T47D (cell line): ENCODE measurements around the gene FNDC3B.

Experiments used
- DNase-seq, 2 experiments: peaks; one replicate each; pipeline versions ENCODE4 v3.0.0 to v3.0.0-alpha.2; 2011 to 2012; ENCODE audit warnings: low read depth in 1 of 2, low spot score in 1 of 2
- JUND ChIP-seq: IDR thresholded peaks from 2 replicates; pipeline ENCODE4 v1.6.1; 2012; ENCODE audit warnings: low read depth
- in situ Hi-C: cut with HindIII; loops from 2 replicates; pipeline ENCODE4 v1.10.0; 2016; ENCODE audit warnings: low sequenced_read_pairs, low pct_unique_long_range_greater_than_20kb

FNDC3B gene

DNA sequence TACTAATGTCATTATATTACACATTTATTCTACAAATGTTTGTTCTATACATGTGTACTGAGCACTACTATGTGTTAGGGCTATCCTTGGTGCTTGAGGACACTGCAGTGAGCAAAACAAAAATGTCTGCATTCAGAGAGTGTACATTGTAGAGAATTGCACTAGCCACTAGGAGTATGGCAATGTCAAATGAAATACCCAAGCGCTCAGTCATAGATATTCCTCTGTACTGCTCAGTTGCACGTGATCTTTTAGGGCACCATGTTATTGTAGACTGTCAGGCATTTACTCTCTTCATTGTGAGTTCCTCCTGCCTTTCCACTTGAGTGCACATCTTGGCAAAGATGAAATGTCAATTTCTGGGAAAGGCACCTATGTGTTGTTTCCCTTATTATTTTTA is 36.8 kb downstream of the FNDC3B start:
- in situ Hi-C loops, result no loop called here
- no peak for DNase-seq

DNA sequence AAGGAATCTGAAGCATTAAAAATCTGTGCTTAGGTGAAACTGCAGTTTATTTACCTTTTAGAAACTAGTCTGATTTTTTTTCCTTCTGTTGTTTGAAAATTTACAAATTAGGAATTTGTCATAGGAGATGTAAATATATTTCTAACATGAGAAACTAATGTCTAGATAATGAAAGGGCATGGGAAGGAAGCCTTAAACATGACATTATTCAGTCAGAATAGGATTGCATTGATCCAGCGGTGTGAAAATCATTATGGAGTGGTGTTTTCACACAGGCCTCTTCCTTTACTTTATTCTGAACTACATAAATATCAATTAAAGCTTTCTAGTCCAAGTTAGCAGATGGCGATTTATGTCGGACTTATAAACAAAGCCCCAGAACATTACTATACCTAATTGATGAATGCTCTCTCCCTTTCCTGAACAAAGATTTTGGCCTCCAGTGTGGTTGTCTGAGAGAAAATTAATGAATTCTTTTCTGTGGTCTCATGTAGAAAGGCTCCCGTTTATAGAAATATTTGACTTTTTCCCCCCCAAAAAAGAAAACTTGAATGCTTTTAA is 37.9 kb downstream of the FNDC3B start:
- in situ Hi-C loops, result no loop called here
- no peak for DNase-seq

More for the DNA sequence above, 36.8 kb downstream of the FNDC3B start:
- no peak for TF ChIP-seq JUND

DNA sequence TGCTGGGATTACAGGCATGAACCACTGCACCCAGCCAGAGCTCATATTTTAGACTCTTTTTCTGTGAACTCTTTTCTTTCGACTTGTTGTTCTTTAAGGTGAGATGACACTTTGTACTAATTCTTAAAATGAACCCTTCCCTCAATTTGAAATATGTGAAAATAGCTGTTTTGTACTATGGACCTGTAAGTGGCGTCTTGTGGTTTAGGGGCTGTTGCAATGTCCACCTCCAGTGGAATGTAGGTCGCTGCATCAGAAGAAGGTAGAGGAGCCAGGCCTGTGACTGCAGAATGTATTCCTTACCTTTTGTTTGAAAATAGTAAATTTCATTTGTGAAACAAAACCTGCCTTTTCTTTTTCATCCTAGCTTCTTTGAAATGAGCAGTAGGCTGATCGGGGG is 38.9 kb downstream of the FNDC3B start:
- no peak for TF ChIP-seq JUND
- in situ Hi-C loops, result no loop called here
- DNase-seq, result no peak

More for the DNA sequence above, 37.9 kb downstream of the FNDC3B start:
- no peak for TF ChIP-seq JUND

DNA sequence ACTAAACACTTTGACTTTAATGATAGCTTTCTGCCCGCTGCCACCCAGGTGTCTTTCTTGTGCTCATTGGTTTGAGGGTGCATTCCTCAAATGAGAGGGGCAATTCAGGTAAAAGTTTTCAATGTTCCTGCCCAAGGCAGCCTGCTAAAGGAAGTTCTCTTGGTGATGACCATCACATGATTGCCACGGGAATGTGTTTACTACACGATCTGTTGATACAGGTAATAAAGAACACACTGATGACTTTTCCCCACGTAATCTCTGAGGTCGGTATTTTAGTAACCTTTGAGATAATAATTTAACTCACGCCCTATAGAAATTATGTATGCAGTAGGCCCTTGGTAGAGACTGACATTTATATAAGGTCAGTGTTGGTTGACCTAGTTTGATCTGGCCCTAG is 39.3 kb downstream of the FNDC3B start:
- in situ Hi-C loops, result no loop called here
- no peak for DNase-seq
- no peak for TF ChIP-seq JUND

DNA sequence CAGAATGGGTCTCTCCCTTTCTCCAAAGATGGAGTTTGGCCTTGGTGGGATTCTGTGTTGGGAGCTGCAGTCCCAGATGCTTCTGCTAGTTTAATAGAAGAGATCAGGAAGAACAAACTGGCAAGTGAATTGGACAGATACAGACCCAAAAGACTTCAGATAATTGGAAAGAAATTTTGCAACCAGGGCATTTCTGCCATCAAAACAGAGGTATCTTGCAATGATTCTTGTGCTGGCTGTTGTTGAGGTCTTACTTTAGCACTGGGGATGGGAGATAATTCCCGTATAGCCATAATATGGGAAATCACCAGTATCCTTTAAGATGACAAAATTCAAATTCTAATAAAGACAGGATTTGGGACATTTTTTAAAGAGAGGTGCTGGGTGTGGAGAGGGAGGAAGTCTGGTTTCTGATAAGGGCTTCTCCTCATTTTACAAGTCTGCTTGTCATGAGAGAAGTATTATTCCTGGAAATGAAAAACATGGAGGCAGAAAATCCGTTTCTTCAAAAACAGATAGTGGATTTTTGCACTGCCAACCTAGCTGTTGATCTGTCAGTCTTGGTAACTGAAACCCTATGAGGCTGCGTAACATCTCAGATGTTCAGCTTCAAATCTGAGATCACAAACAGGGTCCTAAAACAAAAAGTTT is 40.1 kb downstream of the FNDC3B start:
- no peak for TF ChIP-seq JUND
- in situ Hi-C loops, result no loop called here
- DNase-seq, result no peak

DNA sequence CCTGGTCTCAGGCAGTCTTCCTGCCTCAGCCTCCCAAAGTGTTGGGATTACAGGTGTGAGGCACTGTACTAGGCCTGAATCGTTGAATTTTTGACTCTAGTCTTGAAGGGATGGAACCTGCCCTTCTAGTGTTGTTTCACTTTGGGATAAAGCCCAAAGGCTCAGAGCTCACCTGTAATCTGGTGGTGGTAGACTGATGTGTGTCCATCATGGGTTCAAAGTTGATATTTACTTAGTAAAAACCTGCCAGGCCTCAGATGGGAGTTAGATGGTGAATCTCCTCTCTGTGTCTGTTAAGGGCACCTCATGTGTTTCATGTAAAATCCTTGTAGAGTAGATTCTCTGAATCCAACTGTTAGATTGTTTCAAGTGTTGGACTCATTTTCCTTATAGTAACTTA is 41.1 kb downstream of the FNDC3B start:
- TF ChIP-seq JUND, result no peak
- in situ Hi-C loops, result no loop called here
- DNase-seq, result no peak

DNA sequence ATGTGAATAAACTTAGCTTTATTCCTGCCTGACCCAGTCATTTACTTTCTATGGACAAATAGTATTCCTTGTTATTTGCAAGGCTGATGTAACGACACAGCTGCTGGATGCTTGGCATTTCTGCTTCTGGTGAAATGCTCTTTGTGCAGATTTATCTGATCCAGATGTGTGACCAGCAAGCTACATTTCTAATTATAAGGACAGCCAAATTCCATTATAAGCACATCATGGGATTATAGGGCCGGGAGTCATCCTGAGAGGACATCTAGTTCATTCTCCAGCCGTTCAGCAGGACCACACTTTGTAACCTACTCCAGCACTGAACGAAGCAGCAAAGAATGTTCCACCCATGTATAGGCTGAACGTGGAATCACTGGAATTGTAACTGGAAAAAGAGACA is 42.9 kb downstream of the FNDC3B start:
- DNase-seq, result peak in 1 of 2 experiments; percentile 43
- 0 out of 2 replicates have a peak, but pooled peaks have one; percentile 13 for TF ChIP-seq JUND
- in situ Hi-C loops, result no loop called here

DNA sequence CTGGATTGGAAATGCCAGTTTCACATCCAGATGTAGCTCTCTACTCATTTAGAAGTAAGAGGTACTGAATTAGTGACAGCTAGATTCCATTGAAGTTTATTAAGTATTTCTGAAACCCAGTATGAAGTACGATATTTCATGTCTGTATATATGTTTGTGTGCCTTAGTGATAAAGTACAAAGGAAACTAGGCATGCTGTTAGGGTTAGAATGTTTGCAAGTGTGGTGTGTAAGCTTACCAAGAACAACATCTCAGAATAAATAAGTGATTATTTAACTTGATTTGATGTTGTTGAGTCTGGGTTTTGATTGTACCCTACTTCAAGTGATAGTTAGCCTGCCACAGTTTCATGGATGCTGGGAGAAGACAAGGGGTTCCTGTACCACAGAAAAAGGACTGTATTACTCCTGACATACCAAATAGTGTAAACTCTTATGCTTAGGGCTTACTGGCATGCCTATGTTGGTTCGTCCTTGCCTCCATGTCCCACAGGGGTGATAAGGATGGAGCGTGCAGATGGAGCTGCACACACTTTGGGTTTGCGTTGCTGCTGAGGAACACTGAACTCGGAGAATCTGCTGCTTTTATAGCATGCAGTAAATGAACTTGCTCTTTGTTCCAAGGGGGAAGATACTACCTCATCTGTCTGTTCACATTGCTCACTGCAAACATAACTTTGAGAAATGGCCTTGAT is 43.6 kb downstream of the FNDC3B start:
- TF ChIP-seq JUND, result no peak
- DNase-seq, result no peak
- in situ Hi-C loops, result no loop called here

DNA sequence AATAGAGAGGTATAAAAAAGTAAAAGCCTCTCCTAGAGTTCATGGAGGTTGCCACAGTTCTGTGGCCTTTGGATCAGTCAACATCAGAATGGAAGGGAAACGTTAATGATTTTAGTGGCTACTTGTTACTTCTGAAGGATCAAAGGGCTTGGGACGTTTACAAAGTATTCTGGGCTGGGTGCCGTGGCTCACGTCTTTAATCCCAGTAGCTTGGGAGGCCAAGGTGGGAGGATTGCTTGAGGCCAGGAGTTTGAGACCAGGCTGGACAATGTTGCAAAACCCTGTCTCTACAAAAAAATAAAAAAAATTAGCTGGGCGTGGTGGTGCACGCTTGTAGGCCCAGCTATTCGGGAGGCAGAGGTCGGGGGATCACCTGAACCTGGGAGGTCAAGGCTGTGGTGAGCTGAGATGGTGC is 44.6 kb downstream of the FNDC3B start:
- no peak for DNase-seq
- no peak for TF ChIP-seq JUND
- in situ Hi-C loops, result no loop called here

DNA sequence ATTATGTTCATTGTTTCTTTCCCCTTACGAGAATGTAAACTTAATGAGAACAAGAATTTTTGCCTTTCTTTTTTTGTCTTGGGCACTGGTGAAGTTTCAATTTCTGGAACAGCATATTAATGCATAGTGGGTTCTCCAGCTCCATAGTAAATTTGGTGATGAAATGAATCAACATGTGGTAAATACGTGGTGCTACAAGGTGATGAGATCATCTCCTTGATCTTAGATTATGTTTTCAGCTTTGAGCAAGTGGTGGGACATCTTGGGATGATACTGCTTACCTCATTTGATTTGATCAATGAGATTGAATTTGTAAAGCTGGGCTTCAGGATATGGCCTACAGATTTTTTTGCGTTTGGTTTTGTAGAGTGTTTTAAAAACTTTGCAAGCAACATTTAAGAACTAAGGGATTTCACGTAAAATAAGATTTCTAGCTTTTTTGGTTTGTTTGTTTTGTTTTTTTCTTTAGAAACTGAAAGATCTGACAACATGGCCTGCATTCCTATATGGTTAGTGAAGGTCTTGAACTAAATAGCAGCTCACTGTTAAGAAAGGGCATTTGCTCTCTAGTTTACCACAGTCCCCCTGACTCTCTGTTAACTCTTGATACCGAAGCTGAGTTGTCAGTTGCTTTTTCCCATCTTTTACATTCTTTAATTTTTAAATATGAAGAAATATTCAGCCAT is 45.6 kb downstream of the FNDC3B start:
- DNase-seq, result no peak
- in situ Hi-C loops, result no loop called here
- TF ChIP-seq JUND, result no peak

DNA sequence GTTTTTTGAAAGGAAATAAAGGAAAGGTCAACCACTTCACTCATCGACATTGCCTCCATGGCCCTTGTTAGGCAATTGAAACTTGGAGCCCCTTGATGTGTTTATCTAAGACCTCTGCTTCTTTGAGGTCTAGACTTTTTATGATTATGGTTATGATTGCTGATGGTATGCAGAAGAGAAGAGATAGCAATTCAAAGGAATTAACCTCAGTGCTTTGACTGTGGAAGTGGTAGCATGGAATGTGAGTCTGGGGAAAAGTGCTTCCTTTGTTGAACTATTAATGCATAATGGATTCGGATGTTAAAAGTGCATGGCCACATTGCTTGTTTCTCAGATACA is 46.1 kb downstream of the FNDC3B start:
- in situ Hi-C loops, result no loop called here
- DNase-seq, result no peak
- no peak for TF ChIP-seq JUND

DNA sequence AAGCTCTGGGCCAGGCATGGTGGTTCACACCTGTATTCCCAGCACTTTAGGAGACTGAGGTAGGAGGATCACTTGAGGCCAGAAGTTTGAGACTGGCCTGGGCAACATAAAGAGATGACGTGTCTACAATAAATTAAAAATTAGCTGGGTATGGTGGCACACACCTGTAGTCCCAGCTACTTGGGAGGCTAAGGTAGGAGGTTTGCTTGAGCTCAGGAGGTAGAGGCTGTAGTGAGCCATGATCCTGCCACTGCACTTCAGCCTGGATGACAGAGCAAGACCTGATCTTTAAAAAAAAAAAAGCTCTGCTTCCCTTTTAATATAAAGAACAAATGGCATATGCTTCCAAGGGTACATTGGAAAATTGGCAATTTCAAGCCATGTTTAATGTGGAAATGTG is 46.7 kb downstream of the FNDC3B start:
- TF ChIP-seq JUND, result no peak
- in situ Hi-C loops, result no loop called here
- no peak for DNase-seq

DNA sequence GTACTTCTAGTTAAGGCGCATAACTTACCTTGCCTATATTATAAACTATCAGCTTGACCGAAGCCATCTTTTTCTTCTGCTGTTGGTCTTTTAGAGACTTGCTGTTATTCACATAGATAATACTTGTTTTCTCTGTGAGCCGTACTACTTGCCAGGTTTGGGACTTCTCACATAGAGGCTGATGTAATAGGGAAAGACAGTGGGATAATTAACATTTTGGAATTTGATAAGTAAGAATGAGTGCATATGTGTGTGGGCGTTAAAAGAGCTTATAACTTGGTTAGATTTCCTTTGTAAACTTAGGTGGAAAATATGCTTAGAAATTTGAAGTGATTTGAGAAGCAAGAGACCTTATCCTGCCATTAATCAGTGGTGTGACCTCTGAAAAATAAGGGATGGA is 47.8 kb downstream of the FNDC3B start:
- in situ Hi-C loops, result no loop called here
- DNase-seq, result no peak
- TF ChIP-seq JUND, result no peak
